ENCODE results near the gene GP2.

DNA sequence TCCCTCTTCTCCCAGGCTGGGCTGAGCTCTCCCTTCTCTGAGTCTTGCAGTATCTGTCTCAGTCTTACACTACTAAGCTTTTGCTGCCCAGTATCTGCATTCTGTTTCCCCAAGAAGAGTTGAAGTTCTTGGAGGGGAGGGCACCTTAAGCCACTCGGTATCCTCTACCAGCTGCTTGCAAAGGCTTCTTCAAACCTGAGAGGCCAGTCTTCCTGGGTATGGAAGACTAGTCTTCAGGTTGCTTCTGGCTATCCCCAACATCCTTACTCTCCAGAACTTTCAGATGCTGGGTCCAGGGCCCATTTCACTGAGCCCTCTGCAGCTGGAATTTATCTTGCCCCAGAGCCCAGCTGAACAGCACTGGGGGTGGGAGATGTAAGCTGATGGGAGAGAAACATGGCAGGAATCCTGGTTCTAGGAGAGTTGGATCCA lies 20.1 kb downstream of the GP2 start:
- no peak for TF ChIP-seq POLR2A (IDR thresholded peaks at IDR 0.05; ENCODE audit: low read depth, low read length)
- no peak for TF ChIP-seq POLR2AphosphoS5 (IDR thresholded peaks at IDR 0.05; ENCODE audit: low read depth, low read length)
- no peak for TF ChIP-seq PAX5 (IDR thresholded peaks at IDR 0.05; ENCODE audit: insufficient read depth, low read length, severe bottlenecking)
